ENCODE measurements around the gene C1QTNF2.

DNA sequence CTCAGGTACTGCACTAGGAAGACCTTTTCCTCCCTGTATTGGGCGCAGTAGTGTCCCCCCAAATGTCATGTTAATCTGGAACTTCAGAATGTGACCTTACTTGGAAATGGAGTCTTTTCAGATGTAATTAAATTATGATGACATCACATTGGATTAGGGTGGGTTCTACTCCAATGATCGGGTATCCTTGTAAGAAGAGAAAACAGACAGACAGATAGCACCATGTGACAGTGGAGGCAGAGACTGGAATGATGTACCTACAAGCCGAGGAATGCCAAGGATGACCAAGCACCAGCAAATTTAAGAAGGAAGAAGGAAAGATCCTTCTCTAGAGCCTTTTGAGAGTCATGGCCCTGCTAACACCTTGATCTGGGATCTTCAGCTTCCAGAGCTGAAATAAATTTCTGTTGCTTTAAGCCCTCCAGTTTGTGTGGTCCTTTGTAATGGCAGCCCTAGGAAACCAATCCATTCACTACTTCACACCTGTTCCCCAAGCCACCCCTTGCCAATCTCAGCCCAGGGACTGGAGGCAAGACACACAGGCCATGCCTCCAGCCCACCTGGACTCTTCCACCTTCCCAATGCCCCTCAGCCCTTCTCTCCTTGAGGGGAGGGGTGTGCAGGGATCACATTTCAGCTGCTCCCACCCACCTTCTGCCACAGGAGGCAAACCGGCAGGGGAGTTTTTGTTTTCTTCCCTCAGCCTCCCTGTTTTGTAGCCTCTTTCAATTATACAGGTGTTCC lies 59.7 kb downstream of the C1QTNF2 start:
- no peak for TF ChIP-seq POLR2AphosphoS5 (IDR thresholded peaks at IDR 0.05; ENCODE audit: low read depth, low read length)
- TF ChIP-seq ZNF24 (IDR thresholded peaks at IDR 0.05): no peak
- no peak for TF ChIP-seq MAZ (IDR thresholded peaks at IDR 0.05; ENCODE audit: borderline replicate concordance, low read depth, low read length)
- TF ChIP-seq MAZ (CRISPR knock-in tag; IDR thresholded peaks at IDR 0.05; ENCODE audit: low read depth): no peak
- no peak for TF ChIP-seq ZNF431 (CRISPR knock-in tag; IDR thresholded peaks at IDR 0.05; ENCODE audit: borderline replicate concordance, low read depth)
- TF ChIP-seq ZNF543 (CRISPR knock-in tag; IDR thresholded peaks at IDR 0.05): no peak
- TF ChIP-seq CTCF (CRISPR knock-in tag; IDR thresholded peaks at IDR 0.05): no peak
- TF ChIP-seq, protein P1, sequence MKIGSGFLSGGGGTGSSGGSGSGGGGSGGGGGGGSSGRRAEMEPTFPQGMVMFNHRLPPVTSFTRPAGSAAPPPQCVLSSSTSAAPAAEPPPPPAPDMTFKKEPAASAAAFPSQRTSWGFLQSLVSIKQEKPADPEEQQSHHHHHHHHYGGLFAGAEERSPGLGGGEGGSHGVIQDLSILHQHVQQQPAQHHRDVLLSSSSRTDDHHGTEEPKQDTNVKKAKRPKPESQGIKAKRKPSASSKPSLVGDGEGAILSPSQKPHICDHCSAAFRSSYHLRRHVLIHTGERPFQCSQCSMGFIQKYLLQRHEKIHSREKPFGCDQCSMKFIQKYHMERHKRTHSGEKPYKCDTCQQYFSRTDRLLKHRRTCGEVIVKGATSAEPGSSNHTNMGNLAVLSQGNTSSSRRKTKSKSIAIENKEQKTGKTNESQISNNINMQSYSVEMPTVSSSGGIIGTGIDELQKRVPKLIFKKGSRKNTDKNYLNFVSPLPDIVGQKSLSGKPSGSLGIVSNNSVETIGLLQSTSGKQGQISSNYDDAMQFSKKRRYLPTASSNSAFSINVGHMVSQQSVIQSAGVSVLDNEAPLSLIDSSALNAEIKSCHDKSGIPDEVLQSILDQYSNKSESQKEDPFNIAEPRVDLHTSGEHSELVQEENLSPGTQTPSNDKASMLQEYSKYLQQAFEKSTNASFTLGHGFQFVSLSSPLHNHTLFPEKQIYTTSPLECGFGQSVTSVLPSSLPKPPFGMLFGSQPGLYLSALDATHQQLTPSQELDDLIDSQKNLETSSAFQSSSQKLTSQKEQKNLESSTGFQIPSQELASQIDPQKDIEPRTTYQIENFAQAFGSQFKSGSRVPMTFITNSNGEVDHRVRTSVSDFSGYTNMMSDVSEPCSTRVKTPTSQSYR (CRISPR knock-in tag; IDR thresholded peaks at IDR 0.05; ENCODE audit: borderline replicate concordance): no peak
- no peak for TF ChIP-seq SRSF1 (optimal IDR thresholded peaks at IDR 0.05; ENCODE audit: low read depth, low read length)
- no peak for TF ChIP-seq EP300 (IDR thresholded peaks at IDR 0.05; ENCODE audit: low read depth in 2 of 2, low read length in 2 of 2)
- TF ChIP-seq EP300 (CRISPR knock-in tag; IDR thresholded peaks at IDR 0.05; ENCODE audit: borderline replicate concordance): no peak
- TF ChIP-seq ZNF253 (CRISPR knock-in tag; IDR thresholded peaks at IDR 0.05; ENCODE audit: borderline replicate concordance): no peak
- TF ChIP-seq, protein P2, sequence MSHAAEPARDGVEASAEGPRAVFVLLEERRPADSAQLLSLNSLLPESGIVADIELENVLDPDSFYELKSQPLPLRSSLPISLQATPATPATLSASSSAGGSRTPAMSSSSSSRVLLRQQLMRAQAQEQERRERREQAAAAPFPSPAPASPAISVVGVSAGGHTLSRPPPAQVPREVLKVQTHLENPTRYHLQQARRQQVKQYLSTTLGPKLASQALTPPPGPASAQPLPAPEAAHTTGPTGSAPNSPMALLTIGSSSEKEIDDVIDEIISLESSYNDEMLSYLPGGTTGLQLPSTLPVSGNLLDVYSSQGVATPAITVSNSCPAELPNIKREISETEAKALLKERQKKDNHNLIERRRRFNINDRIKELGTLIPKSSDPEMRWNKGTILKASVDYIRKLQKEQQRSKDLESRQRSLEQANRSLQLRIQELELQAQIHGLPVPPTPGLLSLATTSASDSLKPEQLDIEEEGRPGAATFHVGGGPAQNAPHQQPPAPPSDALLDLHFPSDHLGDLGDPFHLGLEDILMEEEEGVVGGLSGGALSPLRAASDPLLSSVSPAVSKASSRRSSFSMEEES (CRISPR knock-in tag; IDR thresholded peaks at IDR 0.05): no peak
